ENCODE results near the gene CCDC154. TPM values are rescaled to one million over a fixed set of nuclear protein-coding genes. Genes with fewer than 3 reads are reported as not detected.

Gene CCDC154
- total RNA-seq, 2 donors from 2014 or later = 0.63 to 0.81 TPM

DNA sequence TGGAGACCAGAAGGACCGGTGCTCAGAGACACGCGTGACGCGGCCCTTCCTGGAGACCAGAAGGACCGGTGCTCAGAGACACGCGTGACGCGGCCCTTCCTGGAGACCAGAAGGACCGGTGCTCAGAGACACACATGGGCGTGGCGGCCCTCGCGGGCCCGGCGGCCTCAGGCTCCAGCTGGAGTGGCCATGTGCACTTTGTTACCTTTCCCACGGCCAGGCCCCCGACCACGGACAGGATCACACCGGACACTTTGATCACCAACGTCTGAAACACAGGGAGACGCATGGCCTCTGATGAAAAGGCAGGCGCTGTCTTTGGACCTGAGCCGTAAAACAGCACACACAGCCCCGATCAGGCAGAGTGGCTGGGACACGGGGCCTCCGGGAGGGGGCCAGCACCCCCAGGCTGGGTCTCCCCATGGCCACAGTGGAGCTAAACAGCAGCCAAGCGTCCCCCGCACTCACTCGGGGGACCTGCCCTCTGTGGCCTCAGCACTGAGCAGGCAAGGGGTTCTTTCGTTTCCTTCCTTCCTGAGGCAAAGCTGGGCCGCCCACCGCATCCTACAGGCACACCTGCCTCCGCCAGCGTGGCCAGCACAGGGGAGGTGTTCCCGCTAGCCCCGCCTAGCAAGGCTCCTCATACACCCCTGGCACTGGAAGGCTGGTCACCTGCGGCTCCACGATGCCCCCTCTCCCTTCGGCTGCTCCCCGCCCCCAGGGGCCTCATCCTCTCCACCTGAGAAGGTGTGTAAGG, 13.3 kb upstream of the CCDC154 start:
- Histone ChIP-seq H3K4me3 (no peak overlapping the region), H3K9me3 (no peaks in the 10 kb centered on the region), H3K27ac (no peak overlapping the region), H3K36me3 (peaks cover 54% of the 10 kb centered on the region), H3K4me1 (ENCODE audit: control insufficient read depth in 1 of 2, low read depth in 2 of 2) (no peaks in the 10 kb centered on the region), H3K27me3 (replicated peaks; ENCODE audit: insufficient read depth) (no peaks in the 10 kb centered on the region)
- ATAC-seq (ENCODE audit: insufficient number of reproducible peaks, low FRiP score, low read depth) = no peak
- no peak for DNase-seq (ENCODE audit: low spot score)
- TF ChIP-seq CTCF (IDR thresholded peaks at IDR 0.05) = no peak

DNA sequence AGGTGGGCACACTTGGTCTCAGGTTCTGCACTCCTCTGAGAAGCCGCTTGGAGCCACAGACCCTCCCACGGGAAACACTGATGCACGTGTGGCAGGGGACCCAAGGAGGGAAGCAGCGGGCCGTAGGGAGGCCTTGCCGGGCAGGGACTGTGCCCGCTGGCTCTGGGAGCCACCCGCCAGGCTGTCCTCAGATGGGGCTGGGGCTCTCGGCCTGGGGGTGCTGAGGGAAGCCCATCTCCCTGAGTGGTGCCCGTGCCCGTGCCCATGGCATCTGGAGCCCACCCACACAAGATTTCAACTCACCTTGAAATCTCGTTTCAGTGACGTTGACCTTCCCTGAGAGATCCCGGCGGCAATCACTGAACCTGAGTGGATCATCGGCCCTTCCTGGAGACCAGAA, 12.6 kb upstream of the CCDC154 start:
- no peaks in the 10 kb centered on the region for H3K27me3 ChIP-seq (replicated peaks; ENCODE audit: insufficient read depth)
- no peaks in the 10 kb centered on the region for H3K4me1 ChIP-seq (ENCODE audit: control insufficient read depth in 1 of 2, low read depth in 2 of 2)
- no peaks in the 10 kb centered on the region for H3K9me3 ChIP-seq
- no peak for DNase-seq (ENCODE audit: low spot score)
- H3K27ac ChIP-seq = no peak overlapping the region
- no peak for ATAC-seq (ENCODE audit: insufficient number of reproducible peaks, low FRiP score, low read depth)
- no peak overlapping the region for H3K4me3 ChIP-seq
- no peak for TF ChIP-seq CTCF (IDR thresholded peaks at IDR 0.05)
- peaks cover 60% of the 10 kb centered on the region for H3K36me3 ChIP-seq

GRCh38 chr16:1455190-1456171, 11.1 kb upstream of the CCDC154 start:
- no peak for TF ChIP-seq CTCF (IDR thresholded peaks at IDR 0.05)
- H3K36me3 ChIP-seq = peaks cover 63% of the 10 kb centered on the region

DNA sequence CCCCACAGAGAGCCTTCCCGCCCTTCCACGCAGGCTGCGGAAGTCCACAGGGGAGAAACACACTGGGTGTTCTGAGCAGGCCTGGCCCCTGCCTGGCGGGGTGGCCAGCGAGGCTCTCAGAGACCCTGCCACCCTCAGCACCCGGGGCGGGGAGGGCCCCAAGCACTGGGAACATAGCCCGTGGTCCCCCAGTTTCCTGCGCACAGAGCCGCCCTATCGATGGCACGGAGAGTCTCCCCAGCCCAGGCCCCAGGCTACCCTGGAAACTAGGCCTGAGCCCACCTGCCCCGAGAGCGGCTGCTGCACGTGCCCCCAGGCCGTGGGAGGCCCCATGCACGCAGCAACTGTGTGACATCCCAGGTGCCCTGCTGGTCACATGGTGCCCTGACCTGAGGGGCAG, 10.2 kb upstream of the CCDC154 start:
- Histone ChIP-seq H3K4me1 (ENCODE audit: control insufficient read depth in 1 of 2, low read depth in 2 of 2) (no peaks in the 10 kb centered on the region), H3K27ac (no peak overlapping the region), H3K36me3 (peaks cover 63% of the 10 kb centered on the region), H3K27me3 (replicated peaks; ENCODE audit: insufficient read depth) (no peaks in the 10 kb centered on the region), H3K9me3 (no peaks in the 10 kb centered on the region), H3K4me3 (no peak overlapping the region)
- TF ChIP-seq CTCF (IDR thresholded peaks at IDR 0.05) = no peak
- ATAC-seq (ENCODE audit: insufficient number of reproducible peaks, low FRiP score, low read depth) (no peak), DNase-seq (ENCODE audit: low spot score) (no peak)

More at GRCh38 chr16:1455190-1456171, 11.1 kb upstream of the CCDC154 start:
- Histone ChIP-seq H3K27ac (no peak overlapping the region), H3K4me3 (no peak overlapping the region), H3K4me1 (ENCODE audit: control insufficient read depth in 1 of 2, low read depth in 2 of 2) (no peaks in the 10 kb centered on the region), H3K9me3 (no peaks in the 10 kb centered on the region), H3K27me3 (replicated peaks; ENCODE audit: insufficient read depth) (no peaks in the 10 kb centered on the region)
- no peak for ATAC-seq (ENCODE audit: insufficient number of reproducible peaks, low FRiP score, low read depth)
- DNase-seq (ENCODE audit: low spot score) = no peak

- no peak for DNase-seq (ENCODE audit: low spot score)
- TF ChIP-seq CTCF (IDR thresholded peaks at IDR 0.05) = no peak
- peaks cover 69% of the 10 kb centered on the region for H3K36me3 ChIP-seq
These were observed 9.0 kb upstream of the CCDC154 start for GRCh38 chr16:1453316-1453715.

More at GRCh38 chr16:1453316-1453715, 9.0 kb upstream of the CCDC154 start:
- H3K4me1 ChIP-seq (ENCODE audit: control insufficient read depth in 1 of 2, low read depth in 2 of 2) = no peaks in the 10 kb centered on the region
- ATAC-seq (ENCODE audit: insufficient number of reproducible peaks, low FRiP score, low read depth) = no peak
- H3K27me3 ChIP-seq (replicated peaks; ENCODE audit: insufficient read depth) = no peaks in the 10 kb centered on the region
- no peak overlapping the region for H3K27ac ChIP-seq
- H3K9me3 ChIP-seq = no peaks in the 10 kb centered on the region
- H3K4me3 ChIP-seq = no peak overlapping the region

All from thoracic aorta (tissue), 2 donors.